VCaP (cell line): Measurements from ENCODE around the gene ADRB1.

ENCODE experiments used
- H3K27ac ChIP-seq: fragments of 450-650 bp; 2 replicates; pipeline ENCODE4 v1.5.1; 2017
- CTCF ChIP-seq: fragments of 450-650 bp; conservative IDR thresholded peaks from 2 replicates; pipeline ENCODE4 v1.5.1; 2017; ENCODE audit warnings: mild to moderate bottlenecking, moderate library complexity

ADRB1 gene

GRCh38 chr10:114045136-114046086, 1.7 kb downstream of the ADRB1 start:
- H3K27ac ChIP-seq = peak overlapping the region; percentile 94
- TF ChIP-seq CTCF = no peak

- TF ChIP-seq CTCF = no peak
- H3K27ac ChIP-seq = peak overlapping the region; percentile 94
Measured at GRCh38 chr10:114046087-114046458, 2.4 kb downstream of the ADRB1 start.

GRCh38 chr10:114048472-114048871, 4.8 kb downstream of the ADRB1 start:
- no peak for TF ChIP-seq CTCF

DNA sequence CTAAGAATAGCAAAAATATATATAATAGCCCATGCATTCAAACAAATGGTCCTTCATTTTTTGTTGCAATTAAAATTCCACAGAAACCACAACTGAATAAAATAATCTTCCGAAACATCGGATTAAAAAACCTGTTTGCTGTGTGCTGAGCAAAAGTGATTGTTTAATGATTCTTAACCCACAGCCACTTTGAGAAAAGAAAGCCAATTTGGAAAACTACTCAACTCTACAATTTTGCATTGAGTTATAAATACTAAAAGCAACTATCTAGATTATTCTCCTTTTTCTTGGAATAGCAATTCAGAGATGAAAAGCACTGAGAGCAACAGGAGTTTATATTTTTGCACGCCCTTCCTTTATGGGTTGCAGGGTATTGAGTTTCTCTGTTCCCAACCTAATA, 8.0 kb downstream of the ADRB1 start:
- no peak for TF ChIP-seq CTCF
- H3K27ac ChIP-seq = peak overlapping the region; percentile 94

More at GRCh38 chr10:114048472-114048871, 4.8 kb downstream of the ADRB1 start:
- peak overlapping the region; percentile 94 for H3K27ac ChIP-seq

DNA sequence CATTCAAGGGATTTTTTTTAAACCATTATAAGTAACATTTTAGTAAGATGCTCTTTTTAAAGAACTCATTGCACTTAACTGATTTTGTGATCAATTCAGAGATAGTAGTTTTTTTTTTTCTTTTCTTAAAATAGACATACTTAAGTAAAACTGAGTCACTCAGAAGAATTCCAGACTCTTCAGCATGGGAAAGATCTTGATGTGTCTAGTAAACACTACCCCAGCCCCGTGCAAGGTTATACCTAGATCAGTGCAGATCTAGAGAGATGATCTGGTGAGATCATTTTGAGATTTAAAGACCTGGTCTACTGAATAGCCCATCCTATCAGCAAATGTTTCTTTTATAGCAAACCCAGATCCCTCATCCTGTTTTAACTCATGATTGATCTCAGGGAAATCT, 8.6 kb downstream of the ADRB1 start:
- TF ChIP-seq CTCF = no peak

DNA sequence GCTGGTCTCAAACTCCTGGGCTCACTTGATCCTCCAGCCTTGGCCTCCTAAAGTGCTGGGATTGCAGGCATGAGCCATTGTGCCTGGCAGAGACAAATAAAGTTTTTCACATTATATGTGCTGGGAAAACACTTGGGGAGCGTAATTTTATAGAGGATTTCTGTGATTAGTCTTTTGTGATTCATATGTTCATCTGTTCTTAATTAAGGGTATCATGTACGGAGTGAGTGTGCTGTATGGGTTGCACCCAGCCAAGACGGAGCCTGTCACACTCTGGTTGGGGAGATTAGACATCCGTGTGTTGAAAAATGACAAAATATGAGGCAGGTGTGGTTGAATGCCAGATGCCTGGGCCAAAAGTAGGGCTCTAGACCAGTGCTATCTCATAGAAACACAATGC, 10.3 kb downstream of the ADRB1 start:
- H3K27ac ChIP-seq = no peak overlapping the region
- TF ChIP-seq CTCF = no peak

More for the DNA sequence above, 8.6 kb downstream of the ADRB1 start:
- peak overlapping the region; percentile 94 for H3K27ac ChIP-seq

- no peak overlapping the region for H3K27ac ChIP-seq
- TF ChIP-seq CTCF = no peak
Measured at GRCh38 chr10:114057855-114058254, 14.2 kb downstream of the ADRB1 start.
